HG03280 (cell line): ENCODE results near the gene PCBD2.
A peak's percentile ranks its signal among the peaks of the same experiment; 100 is the strongest.
"Not testable (repeated sequence)": the region's sequence is repeated elsewhere in the genome, so short reads cannot be mapped to it uniquely, and the experiment has no call there.

ENCODE experiments used
- ATAC-seq: cut with Tn5 transposase; IDR thresholded peaks from one replicate; pipeline ENCODE4 v1.9.1; 2021; ENCODE audit warnings: mild to moderate bottlenecking, moderate library complexity; ENCODE audit not compliant: unreplicated experiment

PCBD2 gene

GRCh38 chr5:134904610-134905245, at the start of gene PCBD2:
Gene PCBD2, plus strand, starts transcription at chr5:134905131. Its CDS starts 9 bp downstream, at chr5:134905140.
- peak; percentile 79 for ATAC-seq

GRCh38 chr5:134856465-134856864, 48.5 kb upstream of the PCBD2 start:
- not testable (repeated sequence) for ATAC-seq

- ATAC-seq = no peak
These were observed 47.5 kb upstream of the PCBD2 start for GRCh38 chr5:134857401-134857800.

- ATAC-seq = no peak
These were observed 40.2 kb upstream of the PCBD2 start for GRCh38 chr5:134864707-134865106.

GRCh38 chr5:134873494-134873893, 31.4 kb upstream of the PCBD2 start:
- ATAC-seq = no peak

GRCh38 chr5:134873987-134874830, 30.7 kb upstream of the PCBD2 start, which contains the start of gene TXNDC15:
Gene TXNDC15, plus strand, starts transcription at chr5:134874371. Its CDS starts 57 bp downstream, at chr5:134874428.
- ATAC-seq = peak; percentile 79

- ATAC-seq = peak; percentile 33
These were observed 29.9 kb upstream of the PCBD2 start for GRCh38 chr5:134874831-134875655.

- ATAC-seq = no peak
These were observed 27.8 kb upstream of the PCBD2 start for GRCh38 chr5:134877159-134877558.

- no peak for ATAC-seq
These were observed 26.5 kb upstream of the PCBD2 start for GRCh38 chr5:134878403-134878802.

GRCh38 chr5:134879456-134879855, 25.5 kb upstream of the PCBD2 start:
- no peak for ATAC-seq

GRCh38 chr5:134880937-134881336, 24.0 kb upstream of the PCBD2 start:
- not testable (repeated sequence) for ATAC-seq

GRCh38 chr5:134881711-134882110, 23.2 kb upstream of the PCBD2 start:
- ATAC-seq = not testable (repeated sequence)

- ATAC-seq = no peak
These were observed 17.3 kb upstream of the PCBD2 start for GRCh38 chr5:134887593-134888159.

- ATAC-seq = no peak
These were observed 15.6 kb upstream of the PCBD2 start for GRCh38 chr5:134889335-134889734.

GRCh38 chr5:134891473-134891872, 13.5 kb upstream of the PCBD2 start:
- no peak for ATAC-seq

- ATAC-seq = no peak
These were observed 12.6 kb upstream of the PCBD2 start for GRCh38 chr5:134892282-134892681.

GRCh38 chr5:134892926-134893325, 12.0 kb upstream of the PCBD2 start:
- ATAC-seq = no peak

GRCh38 chr5:134893748-134894505, 11.0 kb upstream of the PCBD2 start:
- no peak for ATAC-seq

- ATAC-seq = peak; percentile 22
These were observed 2.7 kb upstream of the PCBD2 start for GRCh38 chr5:134902071-134902801.
